Sigmoid colon (tissue), 4 donors: ENCODE data around the gene STAC.

ENCODE experiments used
- CTCF ChIP-seq, 4 experiments: fragments of 450-650 bp in 3 of 4; fragments of 200-600 bp in 1 of 4; IDR thresholded peaks; one replicate each; pipeline ENCODE4 v1.5.1; 2016 to 2019; ENCODE audit warnings: antibody characterized with exemption in 4 of 4, mild to moderate bottlenecking in 3 of 4, moderate library complexity in 2 of 4
- POLR2AphosphoS5 ChIP-seq, 4 donors: sonication (generic); formaldehyde crosslinking; IDR thresholded peaks; one replicate each; pipeline ENCODE4 v1.6.1; 2017; ENCODE audit warnings: antibody characterized with exemption in 4 of 4

GRCh38 chr3:36557021-36557707, 176.9 kb downstream of the STAC start:
- TF ChIP-seq CTCF (IDR thresholded peaks at IDR 0.05) (no peak), POLR2AphosphoS5 (IDR thresholded peaks at IDR 0.05) (peak in 3 of 4 donors; percentile 11 to 38 (median 23))
